ENCODE data around the gene USP2.

The USP2 gene

GRCh38 chr11:119359365-119360214 lies 21.9 kb downstream of the USP2 start:
- Mint-ChIP-seq H3K9me3 (no peaks in the 10 kb centered on the region), H3K4me3 (no peak overlapping the region), H3K27ac (no peak overlapping the region), H3K36me3 (no peaks in the 10 kb centered on the region), H3K4me1 (peaks cover 26% of the 10 kb centered on the region), H3K27me3 (peaks cover 89% of the 10 kb centered on the region)
- DNase-seq = no peak
- CTCF ChIA-PET = interaction anchor here (2.3 to 4.8 kb wide), 3 partner anchors 14 to 115 kb away, joined by 16 to 184 read pairs (median 18); partner anchors contain the start of gene USP2

DNA sequence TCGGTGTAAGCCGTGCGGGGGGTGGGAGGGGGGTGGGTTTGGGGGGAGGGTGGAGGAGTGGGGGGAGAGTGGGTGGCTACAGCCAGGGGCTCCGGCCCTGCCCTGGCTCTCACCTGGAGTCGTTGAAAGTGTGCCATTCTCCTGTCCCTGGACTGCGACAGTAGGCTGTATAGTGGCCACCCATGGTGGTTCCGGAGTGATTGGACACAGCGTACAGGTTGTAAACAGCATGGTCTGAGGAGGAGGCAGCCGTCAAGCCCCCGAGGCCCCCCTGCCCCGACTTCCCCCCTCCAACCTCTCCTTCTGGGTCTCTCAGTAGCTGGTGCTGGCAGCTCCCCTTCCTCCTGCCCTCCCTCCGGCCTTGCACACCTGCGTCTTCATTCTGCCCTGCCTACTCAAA lies 24.4 kb downstream of the USP2 start:
- H3K27me3 Mint-ChIP-seq = peaks cover 85% of the 10 kb centered on the region
- peaks cover 21% of the 10 kb centered on the region for H3K4me1 Mint-ChIP-seq
- no peak for DNase-seq
- no peaks in the 10 kb centered on the region for H3K9me3 Mint-ChIP-seq
- H3K27ac Mint-ChIP-seq = no peak overlapping the region
- H3K36me3 Mint-ChIP-seq = no peaks in the 10 kb centered on the region
- H3K4me3 Mint-ChIP-seq = peak overlapping the region; percentile 59
- CTCF ChIA-PET = interaction anchor here (0.5 to 4.8 kb wide), 12 partner anchors 8 to 232 kb away, joined by 4 to 184 read pairs (median 12); partner anchors contain the start of gene USP2

DNA sequence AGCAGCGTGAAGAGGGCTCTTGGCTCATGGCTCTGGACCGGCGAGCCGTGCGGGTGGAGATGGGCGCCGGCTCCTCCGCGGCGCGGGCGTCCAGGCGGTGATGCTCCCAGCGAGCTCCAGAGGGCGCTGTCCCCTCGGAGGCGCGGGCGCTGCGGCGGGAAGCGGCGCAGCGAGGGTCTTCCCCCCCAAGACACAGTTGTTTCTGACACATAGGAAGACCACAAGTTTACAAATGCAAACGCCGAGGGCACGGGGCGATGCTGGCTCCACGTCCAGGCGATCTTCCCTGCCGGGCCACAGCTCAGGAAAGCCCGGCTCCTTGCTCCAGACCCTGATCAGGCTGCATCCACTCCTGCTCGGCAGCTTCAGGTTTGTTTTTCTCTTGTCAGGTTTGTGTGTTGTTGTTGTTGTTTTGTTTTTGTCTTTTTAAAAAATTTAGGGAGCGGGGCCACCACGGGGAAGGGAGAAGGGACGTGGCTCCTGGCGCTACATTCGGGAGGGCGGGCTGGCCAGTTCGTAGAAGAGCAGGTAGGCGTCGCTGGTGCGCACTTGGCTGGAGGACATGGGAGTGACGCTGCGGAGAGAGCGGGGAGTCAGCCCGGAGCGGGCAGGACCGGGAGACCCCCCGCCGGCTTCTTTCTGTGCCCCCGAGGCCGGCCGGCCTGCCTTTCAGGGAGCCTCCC lies 25.0 kb downstream of the USP2 start:
- H3K4me3 Mint-ChIP-seq = peak overlapping the region; percentile 85
- H3K9me3 Mint-ChIP-seq = no peaks in the 10 kb centered on the region
- CTCF ChIA-PET = interaction anchor here (0.5 to 4.8 kb wide), 19 partner anchors 8 to 232 kb away, joined by 3 to 184 read pairs (median 5); partner anchors contain the start of genes MFRP, RNF26 and USP2
- peak overlapping the region; percentile 69 for H3K27ac Mint-ChIP-seq
- peaks cover 21% of the 10 kb centered on the region for H3K4me1 Mint-ChIP-seq
- no peaks in the 10 kb centered on the region for H3K36me3 Mint-ChIP-seq
- peaks cover 85% of the 10 kb centered on the region for H3K27me3 Mint-ChIP-seq
- DNase-seq = peak; percentile 83

DNA sequence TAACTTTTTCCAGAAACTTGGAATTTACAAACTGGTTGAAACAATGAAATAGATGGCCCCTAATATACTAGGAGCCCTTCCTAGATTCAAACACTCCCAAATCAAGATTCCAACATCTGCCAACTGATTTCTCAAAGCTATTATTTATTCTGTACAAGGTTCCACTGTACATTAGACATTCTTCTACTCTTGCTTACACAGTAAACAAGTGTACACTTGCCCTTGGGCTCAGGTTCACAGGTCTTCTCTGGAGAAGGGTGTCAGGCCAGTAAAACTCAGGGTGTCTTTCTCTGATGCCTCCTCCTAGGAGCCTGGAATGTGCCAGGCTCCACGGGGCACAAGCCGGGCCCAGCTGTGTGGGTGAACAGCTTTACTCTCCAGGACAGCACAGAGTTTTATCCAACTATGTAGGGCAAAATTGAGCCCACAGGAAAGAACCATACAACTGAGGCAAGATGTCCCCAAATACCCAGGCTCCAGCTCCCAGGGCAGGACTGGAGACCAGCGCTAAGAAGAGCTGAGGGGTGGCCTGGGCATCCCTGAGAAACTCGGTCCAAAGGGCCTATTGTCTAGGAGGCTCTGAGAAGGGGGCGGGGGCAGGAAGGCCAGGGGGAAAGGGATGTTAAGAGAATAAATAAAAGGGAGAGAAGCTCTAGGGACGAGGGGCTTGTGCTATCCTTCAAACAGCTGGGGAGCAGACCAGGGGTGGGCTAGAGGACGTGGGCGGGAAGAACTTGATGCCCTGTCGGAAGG lies 26.2 kb downstream of the USP2 start:
- Mint-ChIP-seq H3K4me3 (peak overlapping the region; percentile 45), H3K9me3 (no peaks in the 10 kb centered on the region), H3K36me3 (no peaks in the 10 kb centered on the region), H3K27me3 (peaks cover 90% of the 10 kb centered on the region), H3K4me1 (peaks cover 28% of the 10 kb centered on the region), H3K27ac (no peak overlapping the region)
- no peak for DNase-seq
- CTCF ChIA-PET = interaction anchor here (0.8 to 4.8 kb wide), 13 partner anchors 8 to 125 kb away, joined by 3 to 184 read pairs (median 12); partner anchors contain the start of genes MFRP, RNF26 and USP2

DNA sequence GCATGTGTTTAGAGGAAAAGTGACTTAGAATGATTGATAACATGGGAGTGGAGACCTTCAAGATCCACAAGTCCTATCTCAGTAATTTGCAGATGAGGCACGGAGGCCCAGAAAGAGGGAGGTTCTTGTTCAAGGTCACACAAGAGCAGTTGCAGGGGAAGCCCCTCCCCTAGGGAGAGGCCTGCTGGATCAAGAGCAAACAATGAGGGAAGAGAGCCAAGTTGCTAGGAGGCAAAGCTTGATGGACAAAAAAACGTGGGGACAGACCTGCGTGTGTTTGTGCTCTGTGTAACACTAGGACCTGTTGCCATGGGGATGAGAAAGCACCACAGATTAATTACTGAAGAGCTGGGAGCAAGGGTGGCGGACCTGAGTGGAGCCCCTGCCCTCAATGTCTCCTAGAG lies 28.6 kb downstream of the USP2 start:
- DNase-seq = no peak
- H3K9me3 Mint-ChIP-seq = no peaks in the 10 kb centered on the region
- CTCF ChIA-PET = interaction anchor here (0.9 to 1.7 kb wide), 6 partner anchors 15 to 423 kb away, joined by 3 to 7 read pairs (median 4); no protein-coding TSS in a partner anchor
- H3K36me3 Mint-ChIP-seq = no peaks in the 10 kb centered on the region
- no peak overlapping the region for H3K27ac Mint-ChIP-seq
- peaks cover 74% of the 10 kb centered on the region for H3K27me3 Mint-ChIP-seq
- no peak overlapping the region for H3K4me3 Mint-ChIP-seq
- peaks cover 25% of the 10 kb centered on the region for H3K4me1 Mint-ChIP-seq

- H3K27me3 Mint-ChIP-seq = peaks cover 75% of the 10 kb centered on the region
- H3K36me3 Mint-ChIP-seq = no peaks in the 10 kb centered on the region
- no peak for DNase-seq
- CTCF ChIA-PET = no interaction called here
- H3K4me1 Mint-ChIP-seq = peaks cover 20% of the 10 kb centered on the region
- no peaks in the 10 kb centered on the region for H3K9me3 Mint-ChIP-seq
- no peak overlapping the region for H3K4me3 Mint-ChIP-seq
- no peak overlapping the region for H3K27ac Mint-ChIP-seq
Measured at GRCh38 chr11:119351232-119351631, 30.3 kb downstream of the USP2 start.

GRCh38 chr11:119350302-119350701 lies 31.2 kb downstream of the USP2 start:
- Mint-ChIP-seq H3K27me3 (peaks cover 75% of the 10 kb centered on the region), H3K9me3 (no peaks in the 10 kb centered on the region), H3K4me3 (no peak overlapping the region), H3K4me1 (peaks cover 13% of the 10 kb centered on the region), H3K36me3 (no peaks in the 10 kb centered on the region), H3K27ac (peak overlapping the region; percentile 81)
- no peak for DNase-seq
- CTCF ChIA-PET = interaction anchor here (0.9 kb wide), 2 partner anchors 12 to 26 kb away, joined by 3 to 4 read pairs; no protein-coding TSS in a partner anchor

DNA sequence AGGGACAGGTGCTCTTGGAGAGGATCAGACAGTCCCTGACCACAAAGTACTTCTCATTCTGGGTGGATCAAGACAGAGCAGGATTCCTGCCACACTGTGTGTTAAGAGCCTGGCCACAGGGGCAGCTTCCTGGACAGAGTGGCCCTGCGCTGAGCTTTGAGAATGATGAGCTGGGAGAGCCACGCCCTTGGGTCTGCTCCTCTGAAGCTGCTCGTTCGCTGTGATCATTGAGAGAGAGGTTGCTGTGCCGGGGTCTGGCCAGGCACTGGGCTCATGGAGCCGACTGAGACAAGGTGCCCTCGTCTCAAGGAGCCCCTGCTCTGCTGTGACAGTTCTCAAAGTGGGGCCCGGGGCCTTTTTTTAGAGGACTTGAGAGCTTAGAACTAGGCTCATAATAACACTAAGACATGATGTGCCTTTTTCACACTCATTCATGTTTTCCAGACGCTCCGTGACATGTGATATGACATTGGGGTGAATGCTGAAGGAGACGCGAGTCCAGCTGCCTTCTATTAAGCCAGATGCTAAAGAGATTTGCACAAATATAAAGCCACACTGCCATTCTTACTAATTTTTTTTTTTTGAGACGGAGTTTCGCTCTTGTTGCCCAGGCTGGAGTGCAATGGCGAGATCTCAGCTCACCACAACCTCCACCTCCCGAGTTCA lies 33.4 kb downstream of the USP2 start:
- Mint-ChIP-seq H3K4me3 (no peak overlapping the region), H3K27ac (no peak overlapping the region), H3K9me3 (no peaks in the 10 kb centered on the region), H3K4me1 (peaks cover 12% of the 10 kb centered on the region), H3K27me3 (peaks cover 79% of the 10 kb centered on the region), H3K36me3 (no peaks in the 10 kb centered on the region)
- CTCF ChIA-PET = interaction anchor here (1.2 to 2.2 kb wide), 5 partner anchors 8 to 126 kb away, joined by 3 to 16 read pairs (median 5); no protein-coding TSS in a partner anchor
- DNase-seq = no peak

GRCh38 chr11:119347242-119347641 lies 34.2 kb downstream of the USP2 start:
- Mint-ChIP-seq H3K27ac (no peak overlapping the region), H3K27me3 (peaks cover 83% of the 10 kb centered on the region), H3K4me3 (no peak overlapping the region), H3K9me3 (no peaks in the 10 kb centered on the region), H3K4me1 (peaks cover 12% of the 10 kb centered on the region), H3K36me3 (no peaks in the 10 kb centered on the region)
- DNase-seq = no peak
- CTCF ChIA-PET = interaction anchor here (1.2 to 2.2 kb wide), 4 partner anchors 9 to 127 kb away, joined by 3 to 16 read pairs (median 6); no protein-coding TSS in a partner anchor

GRCh38 chr11:119346605-119347004 lies 34.9 kb downstream of the USP2 start, which contains the start of gene MFRP:
Gene MFRP (minus strand): TSS chr11:119346705. CDS start chr11:119346513, 192 bp downstream.
- H3K36me3 Mint-ChIP-seq = no peaks in the 10 kb centered on the region
- peaks cover 84% of the 10 kb centered on the region for H3K27me3 Mint-ChIP-seq
- CTCF ChIA-PET = interaction anchor here (1.9 to 2.5 kb wide), 2 partner anchors 9 to 10 kb away, joined by 8 to 16 read pairs; no protein-coding TSS in a partner anchor
- no peaks in the 10 kb centered on the region for H3K9me3 Mint-ChIP-seq
- no peak for DNase-seq
- H3K27ac Mint-ChIP-seq = no peak within 1 kb of the TSS
- peaks cover 12% of the 10 kb centered on the region for H3K4me1 Mint-ChIP-seq
- H3K4me3 Mint-ChIP-seq = no peak within 1 kb of the TSS

- H3K36me3 Mint-ChIP-seq = no peaks in the 10 kb centered on the region
- peaks cover 84% of the 10 kb centered on the region for H3K27me3 Mint-ChIP-seq
- no peak overlapping the region for H3K27ac Mint-ChIP-seq
- CTCF ChIA-PET = interaction anchor here (2.5 to 2.8 kb wide), 2 partner anchors 10 to 22 kb away, joined by 8 to 15 read pairs; no protein-coding TSS in a partner anchor
- H3K4me1 Mint-ChIP-seq = peaks cover 14% of the 10 kb centered on the region
- H3K4me3 Mint-ChIP-seq = no peak overlapping the region
- DNase-seq = no peak
- H3K9me3 Mint-ChIP-seq = no peaks in the 10 kb centered on the region
Measured at GRCh38 chr11:119345685-119346084, 35.8 kb downstream of the USP2 start.

- H3K4me1 Mint-ChIP-seq = peaks cover 7% of the 10 kb centered on the region
- no peak overlapping the region for H3K27ac Mint-ChIP-seq
- DNase-seq = no peak
- H3K4me3 Mint-ChIP-seq = no peak overlapping the region
- H3K27me3 Mint-ChIP-seq = peaks cover 87% of the 10 kb centered on the region
- H3K36me3 Mint-ChIP-seq = no peaks in the 10 kb centered on the region
- CTCF ChIA-PET = interaction anchor here (1.7 to 2.8 kb wide), 3 partner anchors 11 to 32 kb away, joined by 4 to 15 read pairs (median 8); no protein-coding TSS in a partner anchor
- no peaks in the 10 kb centered on the region for H3K9me3 Mint-ChIP-seq
Measured at GRCh38 chr11:119344291-119345010, 37.0 kb downstream of the USP2 start.

Data from activated naive CD4-positive, alpha-beta T cell treated with anti-CD3 and anti-CD28 coated beads, Interleukin-2, amount 10 ng/mL, durations not matched to agents 7 days and 5 days (primary cell).